Astrocyte of the spinal cord (primary cell): Measurements from ENCODE around the gene XPNPEP1.

Experiments
- DNase-seq: peaks from one replicate; pipeline ENCODE4 v3.0.0; 2011; ENCODE audit warnings: low read depth, low spot score
- H3K4me3 ChIP-seq: 2 replicates; pipeline ENCODE4 v1.5.1; 2011; ENCODE audit warnings: low read depth, mild to moderate bottlenecking, low read length, moderate library complexity
- in situ Hi-C: cut with HindIII; loops from 2 replicates; pipeline ENCODE4 v1.10.0; 2017; ENCODE audit warnings: low sequenced_read_pairs
- TF ChIP-seq, protein P1 (sequence below): IDR thresholded peaks from 2 replicates; pipeline ENCODE4 v1.5.1; 2012; ENCODE audit warnings: low read depth, mild to moderate bottlenecking, low read length, inconsistent platforms

Gene XPNPEP1

DNA sequence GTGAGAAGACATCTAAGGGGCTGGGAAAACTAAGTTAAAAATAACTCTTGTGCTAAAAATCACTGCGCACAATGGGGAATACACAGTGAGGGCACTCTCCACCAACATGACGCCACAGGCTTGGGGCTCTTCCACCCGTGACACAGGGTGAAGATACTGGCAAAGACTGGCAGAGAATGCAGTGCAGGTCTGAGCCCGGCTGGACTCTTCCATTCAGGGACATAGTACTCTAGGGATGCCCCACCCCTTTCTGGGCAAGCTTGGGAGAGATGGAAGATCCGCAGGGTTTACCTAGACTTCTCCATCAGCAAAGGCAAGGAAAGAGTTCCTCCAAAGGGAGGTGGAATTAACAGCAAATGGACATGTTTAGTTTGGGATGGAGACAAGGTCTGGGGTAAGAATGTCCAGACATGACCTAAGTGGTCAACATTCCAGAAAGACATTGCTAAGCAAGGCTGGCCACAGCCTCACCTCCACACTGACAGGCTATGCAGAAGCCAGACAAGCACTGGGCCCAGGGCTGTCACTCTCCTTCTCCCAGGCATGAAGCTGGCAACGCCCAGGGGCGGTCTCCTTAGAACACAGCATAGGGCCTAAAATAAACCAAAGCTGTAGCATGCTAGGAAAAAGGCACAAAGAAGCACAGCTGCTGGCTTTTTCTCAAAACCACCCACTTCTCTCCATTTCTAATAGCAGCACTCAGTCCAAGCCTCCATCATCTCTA, 28.1 kb downstream of the XPNPEP1 start:
- TF ChIP-seq, protein P1, sequence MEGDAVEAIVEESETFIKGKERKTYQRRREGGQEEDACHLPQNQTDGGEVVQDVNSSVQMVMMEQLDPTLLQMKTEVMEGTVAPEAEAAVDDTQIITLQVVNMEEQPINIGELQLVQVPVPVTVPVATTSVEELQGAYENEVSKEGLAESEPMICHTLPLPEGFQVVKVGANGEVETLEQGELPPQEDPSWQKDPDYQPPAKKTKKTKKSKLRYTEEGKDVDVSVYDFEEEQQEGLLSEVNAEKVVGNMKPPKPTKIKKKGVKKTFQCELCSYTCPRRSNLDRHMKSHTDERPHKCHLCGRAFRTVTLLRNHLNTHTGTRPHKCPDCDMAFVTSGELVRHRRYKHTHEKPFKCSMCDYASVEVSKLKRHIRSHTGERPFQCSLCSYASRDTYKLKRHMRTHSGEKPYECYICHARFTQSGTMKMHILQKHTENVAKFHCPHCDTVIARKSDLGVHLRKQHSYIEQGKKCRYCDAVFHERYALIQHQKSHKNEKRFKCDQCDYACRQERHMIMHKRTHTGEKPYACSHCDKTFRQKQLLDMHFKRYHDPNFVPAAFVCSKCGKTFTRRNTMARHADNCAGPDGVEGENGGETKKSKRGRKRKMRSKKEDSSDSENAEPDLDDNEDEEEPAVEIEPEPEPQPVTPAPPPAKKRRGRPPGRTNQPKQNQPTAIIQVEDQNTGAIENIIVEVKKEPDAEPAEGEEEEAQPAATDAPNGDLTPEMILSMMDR, result no peak
- H3K4me3 ChIP-seq, result no peak overlapping the region
- DNase-seq, result peak; percentile 67
- in situ Hi-C loops, result no loop called here

- H3K4me3 ChIP-seq, result no peak overlapping the region
- in situ Hi-C loops, result no loop called here
- DNase-seq, result peak; percentile 83
- TF ChIP-seq, protein P1, result no peak
These were observed 28.8 kb downstream of the XPNPEP1 start for GRCh38 chr10:109894516-109894915.

GRCh38 chr10:109893386-109893785, 29.9 kb downstream of the XPNPEP1 start:
- H3K4me3 ChIP-seq, result no peak overlapping the region
- in situ Hi-C loops, result no loop called here
- TF ChIP-seq, protein P1, result no peak
- DNase-seq, result no peak

GRCh38 chr10:109892931-109893330, 30.4 kb downstream of the XPNPEP1 start:
- peak; percentile 68 for DNase-seq
- H3K4me3 ChIP-seq, result no peak overlapping the region
- in situ Hi-C loops, result no loop called here
- TF ChIP-seq, protein P1, result no peak

- in situ Hi-C loops, result no loop called here
- DNase-seq, result peak; percentile 43
- TF ChIP-seq, protein P1, result no peak
- no peak overlapping the region for H3K4me3 ChIP-seq
These were observed 31.2 kb downstream of the XPNPEP1 start for GRCh38 chr10:109892117-109892516.

GRCh38 chr10:109891105-109891504, 32.2 kb downstream of the XPNPEP1 start:
- DNase-seq, result no peak
- TF ChIP-seq, protein P1, result no peak
- in situ Hi-C loops, result no loop called here
- H3K4me3 ChIP-seq, result no peak overlapping the region
